Right lobe of liver (tissue), 6 donors: ENCODE results near the gene MSL1. TPM values are rescaled to one million over a fixed set of nuclear protein-coding genes. Genes with fewer than 3 reads are reported as not detected.

Experiments used
- ATAC-seq, 4 donors: fragments of 200-7000 bp; cut with Tn5 transposase; one replicate each; pipeline ENCODE4 v1.9.1; 2020; ENCODE audit warnings: mild to moderate bottlenecking in 4 of 4, moderate library complexity in 4 of 4
- DNase-seq, 3 donors: peaks; one replicate each; pipeline ENCODE4 v3.0.0-alpha.2; 2020
- H3K27ac ChIP-seq, 3 donors: fragments of 200-600 bp; one replicate each; pipeline ENCODE4 v1.8.0; 2022
- H3K27me3 ChIP-seq, 2 donors: fragments of 200-600 bp; one replicate each; pipeline ENCODE4 v1.8.0; 2022
- H3K36me3 ChIP-seq, 4 donors: fragments of 200-600 bp; sonication (generic) in 1 of 4; one replicate each; pipeline versions ENCODE4 v1.5.1 to v1.8.0; 2017 to 2022; ENCODE audit warnings: control low read depth in 1 of 4
- H3K4me1 ChIP-seq, 4 donors: fragments of 200-600 bp; sonication (generic) in 1 of 4; one replicate each; pipeline versions ENCODE4 v1.5.1 to v1.8.0; 2017 to 2022; ENCODE audit warnings: control low read depth in 1 of 4
- H3K4me3 ChIP-seq, 3 donors: fragments of 200-600 bp; one replicate each; pipeline ENCODE4 v1.8.0; 2022
- H3K9me3 ChIP-seq, 4 donors: fragments of 200-600 bp; sonication (generic) in 1 of 4; one replicate each; pipeline versions ENCODE4 v1.5.1 to v1.8.0; 2017 to 2022; ENCODE audit warnings: control low read depth in 1 of 4
- CTCF ChIP-seq, 4 donors: fragments of 200-600 bp in 3 of 4; fragments of 450-650 bp in 1 of 4; IDR thresholded peaks; one replicate each; pipeline versions ENCODE4 v1.5.1 to v1.8.0; 2016 to 2022; ENCODE audit warnings: antibody characterized with exemption in 4 of 4, mild to moderate bottlenecking in 2 of 4
- POLR2A ChIP-seq: fragments of 450-650 bp; IDR thresholded peaks from one replicate; pipeline ENCODE4 v1.6.1; 2017; ENCODE audit warnings: antibody characterized with exemption, mild to moderate bottlenecking
- WGBS: methylation state at CpG from one replicate; pipeline ENCODE4 v1.1.6; 2018; ENCODE audit warnings: low coverage, low lambda C conversion rate; ENCODE audit not compliant: insufficient coverage; ENCODE audit errors: missing lambda C conversion rate; 5-methylcytosine and 5-hydroxymethylcytosine counted together
- intact Hi-C, 2 donors: fragments of 100-400 bp; cut with DNase I; formaldehyde crosslinking; loops; one replicate each; pipeline versions ENCODE4 v1.11.2 to v1.14.1; 2022
- total RNA-seq, 6 experiments: library from RNA; depleted of rRNA in 2 of 6; stranded (reverse); fragments of >200 nt in 2 of 6; fragmentation: NEBNext Ultra II Directional in 3 of 6; extraction: Animal tissue kit (Norgen Biotek cat#: 25700) in 3 of 6; gene quantifications; one replicate each; pipeline versions ENCODE4 v1.1.0 to v1.2.4, GENCODE V29; 2016 to 2023
- donor health status: DM: no; HTN: yes; CAD: no.
- donor health status: DM: no; HTN: no; CAD: no.
- donor health status: DM: no; HTN: no; CAD: no.
- donor health status: DM: no; HTN: yes; CAD: no.
- donor health status: DM: no; HTN: yes; CAD: no.

The MSL1 gene
- total RNA-seq, 6 experiments from 2014 or later: 31.1 to 43.8 (median 36.0) TPM

- TF ChIP-seq CTCF (IDR thresholded peaks at IDR 0.05) (no peak), POLR2A (no peak)
- ATAC-seq (no peak), DNase-seq (peak in 1 of 3 donors; percentile 52)
- intact Hi-C loops: no loop called here
- 48% methylated on average over 9 of the region's 23 CpGs for WGBS
- peaks cover 2 to 42% (median 23%) of the 10 kb centered on the region in 4 donors for H3K4me1 ChIP-seq
- H3K27me3 ChIP-seq: no peaks in the 10 kb centered on the region
- H3K36me3 ChIP-seq: peaks cover 0 to 49% (median 29%) of the 10 kb centered on the region in 4 donors
- H3K9me3 ChIP-seq: no peaks in the 10 kb centered on the region
- peak overlapping the region; percentile 90 to 95 (median 93) for H3K27ac ChIP-seq
- H3K4me3 ChIP-seq: no peak overlapping the region
Measured at GRCh38 chr17:40095944-40096791, 25.6 kb upstream of the MSL1 start.

- peak overlapping the region; percentile 90 to 95 (median 93) for H3K27ac ChIP-seq
Measured at GRCh38 chr17:40097087-40097486, 24.7 kb upstream of the MSL1 start.

GRCh38 chr17:40097931-40098845 lies 23.6 kb upstream of the MSL1 start:
- intact Hi-C loops: no loop called here
- ATAC-seq: peak; percentile 32 to 52 (median 48)
- 12% methylated on average over 6 of the region's 9 CpGs for WGBS
- H3K4me3 ChIP-seq: peak overlapping the region; percentile 44 to 66 (median 47)
- H3K4me1 ChIP-seq: peaks cover 2 to 58% (median 34%) of the 10 kb centered on the region in 4 donors
- H3K36me3 ChIP-seq: peaks cover 0 to 43% (median 27%) of the 10 kb centered on the region in 4 donors
- TF ChIP-seq POLR2A: peak; percentile 43
- no peak for TF ChIP-seq CTCF (IDR thresholded peaks at IDR 0.05)
- H3K27me3 ChIP-seq: no peaks in the 10 kb centered on the region
- DNase-seq: peak; percentile 89 to 95 (median 95)
- H3K27ac ChIP-seq: peak overlapping the region; percentile 90 to 95 (median 93)
- H3K9me3 ChIP-seq: no peaks in the 10 kb centered on the region

More at GRCh38 chr17:40097087-40097486, 24.7 kb upstream of the MSL1 start:
- TF ChIP-seq POLR2A (no peak), CTCF (IDR thresholded peaks at IDR 0.05) (no peak)
- intact Hi-C loops: no loop called here
- ATAC-seq (no peak), DNase-seq (no peak)
- WGBS: 83% methylated on average over 5 of the region's 10 CpGs
- H3K27me3 ChIP-seq: no peaks in the 10 kb centered on the region
- no peaks in the 10 kb centered on the region for H3K9me3 ChIP-seq
- H3K36me3 ChIP-seq: peaks cover 0 to 49% (median 29%) of the 10 kb centered on the region in 4 donors
- H3K4me1 ChIP-seq: peaks cover 2 to 50% (median 30%) of the 10 kb centered on the region in 4 donors
- H3K4me3 ChIP-seq: peak overlapping the region in 2 of 3 donors; percentile 47 to 66

GRCh38 chr17:40098846-40099618 lies 22.7 kb upstream of the MSL1 start:
- no peaks in the 10 kb centered on the region for H3K9me3 ChIP-seq
- intact Hi-C loops: no loop called here

More at GRCh38 chr17:40098846-40099618, 22.7 kb upstream of the MSL1 start:
- Histone ChIP-seq H3K36me3 (peaks cover 0 to 35% (median 21%) of the 10 kb centered on the region in 4 donors), H3K4me3 (peak overlapping the region; percentile 89 to 92 (median 91)), H3K27ac (peak overlapping the region; percentile 93 to 96 (median 95)), H3K4me1 (peaks cover 2 to 61% (median 36%) of the 10 kb centered on the region in 4 donors), H3K27me3 (no peaks in the 10 kb centered on the region)
- TF ChIP-seq POLR2A (peak; percentile 98), CTCF (IDR thresholded peaks at IDR 0.05) (no peak)
- DNase-seq (peak; percentile 99 to 100 (median 100)), ATAC-seq (peak; percentile 63 to 81 (median 74))
- 0% methylated on average over 2 of the region's 52 CpGs for WGBS
